ENCODE measurements around the gene CCNH. TPM values are rescaled to one million over a fixed set of nuclear protein-coding genes. Genes with fewer than 3 reads are reported as not detected.

CCNH gene
- total and polyA plus RNA-seq, 2 experiments from 2014 or later = 74.4 to 80.2 TPM

DNA sequence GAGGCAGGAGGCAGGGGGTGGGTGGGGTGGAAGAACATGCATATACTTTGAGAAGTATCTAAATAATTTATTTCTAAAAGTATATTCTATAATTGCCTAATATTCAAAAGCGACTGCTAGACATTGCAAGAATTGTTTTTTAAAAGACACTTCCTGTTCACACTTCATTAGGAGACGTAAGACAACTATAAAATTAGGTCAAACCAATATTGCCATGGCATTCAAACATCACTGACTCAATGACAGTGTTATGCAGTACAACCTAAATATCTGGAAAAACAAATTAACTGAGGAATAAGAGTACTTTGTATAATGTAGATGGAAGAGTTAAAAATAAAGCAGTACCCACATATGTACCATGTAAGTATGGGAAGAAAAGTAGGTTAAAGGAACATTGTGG lies 4.5 kb downstream of the CCNH start:
- Histone ChIP-seq H3K4me2 (no peak overlapping the region), H3K4me1 (ENCODE audit: insufficient read depth) (peaks cover 7% of the 10 kb centered on the region; the same call in 1 of the 2 replicates), H2AFZ (no peak overlapping the region), H3K79me2 (replicated peaks; ENCODE audit: insufficient read depth) (peaks cover 27% of the 10 kb centered on the region), H4K20me1 (replicated peaks; ENCODE audit: insufficient read depth) (peaks cover 4% of the 10 kb centered on the region; the same call in 1 of the 2 replicates), H3K4me3 (no peak overlapping the region), H3K9me2 (ENCODE audit: insufficient read depth) (no peaks in the 10 kb centered on the region), H3K27ac (ENCODE audit: low read depth) (no peak overlapping the region), H3F3A (replicated peaks; ENCODE audit: low read depth) (no peaks in the 10 kb centered on the region), H3K27me3 (ENCODE audit: insufficient read depth) (no peaks in the 10 kb centered on the region), H3K36me3 (ENCODE audit: insufficient read depth) (peaks cover 40% of the 10 kb centered on the region)
- ATAC-seq (no peak), DNase-seq (ENCODE audit: low spot score) (no peak)
- Mint-ChIP-seq H3K27me3 (ENCODE audit: insufficient read depth, low read depth, poor library complexity) (peaks cover 5% of the 10 kb centered on the region), H3K36me3 (ENCODE audit: low read depth) (peaks cover 68% of the 10 kb centered on the region), H3K9me3 (no peaks in the 10 kb centered on the region), H3K4me3 (no peak overlapping the region), H3K27ac (no peak overlapping the region), H3K4me1 (peaks cover 9% of the 10 kb centered on the region)
- no peak for TF ChIP-seq ZNF331 (CRISPR knock-in tag; IDR thresholded peaks at IDR 0.05; ENCODE audit: low read depth)
- no peak for TF ChIP-seq STAT1 (IDR thresholded peaks at IDR 0.05; ENCODE audit: unreplicated experiment)
- TF ChIP-seq JUNB (IDR thresholded peaks at IDR 0.05; ENCODE audit: unreplicated experiment) = no peak
- TF ChIP-seq EZH2phosphoT487 (IDR thresholded peaks at IDR 0.05; ENCODE audit: unreplicated experiment) = no peak
- TF ChIP-seq, protein P1, sequence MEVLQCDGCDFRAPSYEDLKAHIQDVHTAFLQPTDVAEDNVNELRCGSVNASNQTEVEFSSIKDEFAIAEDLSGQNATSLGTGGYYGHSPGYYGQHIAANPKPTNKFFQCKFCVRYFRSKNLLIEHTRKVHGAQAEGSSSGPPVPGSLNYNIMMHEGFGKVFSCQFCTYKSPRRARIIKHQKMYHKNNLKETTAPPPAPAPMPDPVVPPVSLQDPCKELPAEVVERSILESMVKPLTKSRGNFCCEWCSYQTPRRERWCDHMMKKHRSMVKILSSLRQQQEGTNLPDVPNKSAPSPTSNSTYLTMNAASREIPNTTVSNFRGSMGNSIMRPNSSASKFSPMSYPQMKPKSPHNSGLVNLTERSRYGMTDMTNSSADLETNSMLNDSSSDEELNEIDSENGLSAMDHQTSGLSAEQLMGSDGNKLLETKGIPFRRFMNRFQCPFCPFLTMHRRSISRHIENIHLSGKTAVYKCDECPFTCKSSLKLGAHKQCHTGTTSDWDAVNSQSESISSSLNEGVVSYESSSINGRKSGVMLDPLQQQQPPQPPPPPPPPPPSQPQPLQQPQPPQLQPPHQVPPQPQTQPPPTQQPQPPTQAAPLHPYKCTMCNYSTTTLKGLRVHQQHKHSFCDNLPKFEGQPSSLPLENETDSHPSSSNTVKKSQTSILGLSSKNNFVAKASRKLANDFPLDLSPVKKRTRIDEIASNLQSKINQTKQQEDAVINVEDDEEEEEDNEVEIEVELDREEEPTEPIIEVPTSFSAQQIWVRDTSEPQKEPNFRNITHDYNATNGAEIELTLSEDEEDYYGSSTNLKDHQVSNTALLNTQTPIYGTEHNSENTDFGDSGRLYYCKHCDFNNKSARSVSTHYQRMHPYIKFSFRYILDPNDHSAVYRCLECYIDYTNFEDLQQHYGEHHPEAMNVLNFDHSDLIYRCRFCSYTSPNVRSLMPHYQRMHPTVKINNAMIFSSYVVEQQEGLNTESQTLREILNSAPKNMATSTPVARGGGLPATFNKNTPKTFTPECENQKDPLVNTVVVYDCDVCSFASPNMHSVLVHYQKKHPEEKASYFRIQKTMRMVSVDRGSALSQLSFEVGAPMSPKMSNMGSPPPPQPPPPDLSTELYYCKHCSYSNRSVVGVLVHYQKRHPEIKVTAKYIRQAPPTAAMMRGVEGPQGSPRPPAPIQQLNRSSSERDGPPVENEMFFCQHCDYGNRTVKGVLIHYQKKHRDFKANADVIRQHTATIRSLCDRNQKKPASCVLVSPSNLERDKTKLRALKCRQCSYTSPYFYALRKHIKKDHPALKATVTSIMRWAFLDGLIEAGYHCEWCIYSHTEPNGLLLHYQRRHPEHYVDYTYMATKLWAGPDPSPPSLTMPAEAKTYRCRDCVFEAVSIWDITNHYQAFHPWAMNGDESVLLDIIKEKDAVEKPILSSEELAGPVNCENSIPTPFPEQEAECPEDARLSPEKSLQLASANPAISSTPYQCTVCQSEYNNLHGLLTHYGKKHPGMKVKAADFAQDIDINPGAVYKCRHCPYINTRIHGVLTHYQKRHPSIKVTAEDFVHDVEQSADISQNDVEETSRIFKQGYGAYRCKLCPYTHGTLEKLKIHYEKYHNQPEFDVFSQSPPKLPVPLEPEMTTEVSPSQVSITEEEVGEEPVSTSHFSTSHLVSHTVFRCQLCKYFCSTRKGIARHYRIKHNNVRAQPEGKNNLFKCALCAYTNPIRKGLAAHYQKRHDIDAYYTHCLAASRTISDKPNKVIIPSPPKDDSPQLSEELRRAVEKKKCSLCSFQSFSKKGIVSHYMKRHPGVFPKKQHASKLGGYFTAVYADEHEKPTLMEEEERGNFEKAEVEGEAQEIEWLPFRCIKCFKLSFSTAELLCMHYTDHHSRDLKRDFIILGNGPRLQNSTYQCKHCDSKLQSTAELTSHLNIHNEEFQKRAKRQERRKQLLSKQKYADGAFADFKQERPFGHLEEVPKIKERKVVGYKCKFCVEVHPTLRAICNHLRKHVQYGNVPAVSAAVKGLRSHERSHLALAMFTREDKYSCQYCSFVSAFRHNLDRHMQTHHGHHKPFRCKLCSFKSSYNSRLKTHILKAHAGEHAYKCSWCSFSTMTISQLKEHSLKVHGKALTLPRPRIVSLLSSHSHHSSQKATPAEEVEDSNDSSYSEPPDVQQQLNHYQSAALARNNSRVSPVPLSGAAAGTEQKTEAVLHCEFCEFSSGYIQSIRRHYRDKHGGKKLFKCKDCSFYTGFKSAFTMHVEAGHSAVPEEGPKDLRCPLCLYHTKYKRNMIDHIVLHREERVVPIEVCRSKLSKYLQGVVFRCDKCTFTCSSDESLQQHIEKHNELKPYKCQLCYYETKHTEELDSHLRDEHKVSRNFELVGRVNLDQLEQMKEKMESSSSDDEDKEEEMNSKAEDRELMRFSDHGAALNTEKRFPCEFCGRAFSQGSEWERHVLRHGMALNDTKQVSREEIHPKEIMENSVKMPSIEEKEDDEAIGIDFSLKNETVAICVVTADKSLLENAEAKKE (CRISPR knock-in tag; IDR thresholded peaks at IDR 0.05) = no peak

GRCh38 chr5:87405472-87406155 lies 7.1 kb downstream of the CCNH start:
- H3K27me3 ChIP-seq (ENCODE audit: insufficient read depth) = no peaks in the 10 kb centered on the region
- no peaks in the 10 kb centered on the region for H3K9me2 ChIP-seq (ENCODE audit: insufficient read depth)
- peaks cover 86% of the 10 kb centered on the region for H3K36me3 Mint-ChIP-seq (ENCODE audit: low read depth)
- H4K20me1 ChIP-seq (replicated peaks; ENCODE audit: insufficient read depth) = peaks cover 4% of the 10 kb centered on the region; the same call in 1 of the 2 replicates
- H3K4me1 ChIP-seq (ENCODE audit: insufficient read depth) = no peaks in the 10 kb centered on the region
- no peak overlapping the region for H3K27ac Mint-ChIP-seq
- no peaks in the 10 kb centered on the region for H3K27me3 Mint-ChIP-seq (ENCODE audit: insufficient read depth, low read depth, poor library complexity)
- H3K4me2 ChIP-seq = no peak overlapping the region
- no peak overlapping the region for H2AFZ ChIP-seq
- no peak overlapping the region for H3K4me3 Mint-ChIP-seq
- H3K9me3 Mint-ChIP-seq = peaks cover 2% of the 10 kb centered on the region; the same call in 1 of the 3 replicates
- no peaks in the 10 kb centered on the region for H3F3A ChIP-seq (replicated peaks; ENCODE audit: low read depth)
- DNase-seq (ENCODE audit: low spot score) (no peak), ATAC-seq (no peak)
- H3K4me1 Mint-ChIP-seq = no peaks in the 10 kb centered on the region
- H3K79me2 ChIP-seq (replicated peaks; ENCODE audit: insufficient read depth) = peaks cover 7% of the 10 kb centered on the region; the same call in 1 of the 2 replicates
- H3K27ac ChIP-seq (ENCODE audit: low read depth) = no peak overlapping the region
- H3K4me3 ChIP-seq = no peak overlapping the region
- H3K36me3 ChIP-seq (ENCODE audit: insufficient read depth) = peaks cover 56% of the 10 kb centered on the region
- TF ChIP-seq ZNF331 (CRISPR knock-in tag; IDR thresholded peaks at IDR 0.05; ENCODE audit: low read depth) (no peak), EZH2phosphoT487 (IDR thresholded peaks at IDR 0.05; ENCODE audit: unreplicated experiment) (no peak), ETS1 (IDR thresholded peaks at IDR 0.05) (no peak), JUNB (IDR thresholded peaks at IDR 0.05; ENCODE audit: unreplicated experiment) (no peak), ZNF114 (CRISPR knock-in tag; IDR thresholded peaks at IDR 0.05) (no peak), STAT1 (IDR thresholded peaks at IDR 0.05; ENCODE audit: unreplicated experiment) (no peak)
- TF ChIP-seq, protein P2, sequence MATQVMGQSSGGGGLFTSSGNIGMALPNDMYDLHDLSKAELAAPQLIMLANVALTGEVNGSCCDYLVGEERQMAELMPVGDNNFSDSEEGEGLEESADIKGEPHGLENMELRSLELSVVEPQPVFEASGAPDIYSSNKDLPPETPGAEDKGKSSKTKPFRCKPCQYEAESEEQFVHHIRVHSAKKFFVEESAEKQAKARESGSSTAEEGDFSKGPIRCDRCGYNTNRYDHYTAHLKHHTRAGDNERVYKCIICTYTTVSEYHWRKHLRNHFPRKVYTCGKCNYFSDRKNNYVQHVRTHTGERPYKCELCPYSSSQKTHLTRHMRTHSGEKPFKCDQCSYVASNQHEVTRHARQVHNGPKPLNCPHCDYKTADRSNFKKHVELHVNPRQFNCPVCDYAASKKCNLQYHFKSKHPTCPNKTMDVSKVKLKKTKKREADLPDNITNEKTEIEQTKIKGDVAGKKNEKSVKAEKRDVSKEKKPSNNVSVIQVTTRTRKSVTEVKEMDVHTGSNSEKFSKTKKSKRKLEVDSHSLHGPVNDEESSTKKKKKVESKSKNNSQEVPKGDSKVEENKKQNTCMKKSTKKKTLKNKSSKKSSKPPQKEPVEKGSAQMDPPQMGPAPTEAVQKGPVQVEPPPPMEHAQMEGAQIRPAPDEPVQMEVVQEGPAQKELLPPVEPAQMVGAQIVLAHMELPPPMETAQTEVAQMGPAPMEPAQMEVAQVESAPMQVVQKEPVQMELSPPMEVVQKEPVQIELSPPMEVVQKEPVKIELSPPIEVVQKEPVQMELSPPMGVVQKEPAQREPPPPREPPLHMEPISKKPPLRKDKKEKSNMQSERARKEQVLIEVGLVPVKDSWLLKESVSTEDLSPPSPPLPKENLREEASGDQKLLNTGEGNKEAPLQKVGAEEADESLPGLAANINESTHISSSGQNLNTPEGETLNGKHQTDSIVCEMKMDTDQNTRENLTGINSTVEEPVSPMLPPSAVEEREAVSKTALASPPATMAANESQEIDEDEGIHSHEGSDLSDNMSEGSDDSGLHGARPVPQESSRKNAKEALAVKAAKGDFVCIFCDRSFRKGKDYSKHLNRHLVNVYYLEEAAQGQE (IDR thresholded peaks at IDR 0.05; ENCODE audit: unreplicated experiment) = no peak

All from GM23338 (cell line).